PC-3 (cell line): ENCODE measurements around the gene TCF3. TPM values are rescaled to one million over a fixed set of nuclear protein-coding genes. Genes with fewer than 3 reads are reported as not detected.

ENCODE experiments used
- ATAC-seq: fragments of 200-7000 bp; cut with Tn5 transposase; 2 replicates; pipeline ENCODE4 v1.9.1; 2020; ENCODE audit warnings: mild to moderate bottlenecking, moderate library complexity
- BruUV-seq: library from RNA; stranded (reverse); fragments of 400-500 nt; replicated peaks from 2 replicates; lab custom pipeline; 2021; lab: Mats Ljungman, UMichigan
- CTCF ChIA-PET: fragments of 300-600 bp; sonication (Branson Sonifier 250); formaldehyde crosslinking; loops from one replicate; lab custom pipeline; 2022; ENCODE audit warnings: antibody characterized with exemption; lab: Charles Lee
- POLR2A ChIA-PET: fragments of 300-600 bp; sonication (Branson Sonifier 250); formaldehyde crosslinking; loops from one replicate; lab custom pipeline; 2022; ENCODE audit warnings: antibody characterized with exemption; ENCODE audit not compliant: unreplicated experiment; lab: Charles Lee
- DNase-seq: peaks from one replicate; pipeline ENCODE4 v3.0.0-alpha.2; 2015
- H2AFZ ChIP-seq: fragments of 300-600 bp; sonication (generic); 2 replicates; pipeline ENCODE4 v1.6.0; 2016; ENCODE audit warnings: antibody characterized with exemption, low read length
- H3F3A ChIP-seq: fragments of 300-600 bp; sonication (generic); one replicate; pipeline ENCODE4 v1.6.0; 2017; ENCODE audit warnings: antibody characterized with exemption, low read length, control low read depth, mild to moderate bottlenecking; ENCODE audit not compliant: unreplicated experiment
- H3K27ac ChIP-seq: fragments of 300-600 bp; sonication (generic); 2 replicates; pipeline ENCODE4 v1.5.1; 2016; ENCODE audit warnings: mild to moderate bottlenecking, low read length
- H3K27me3 ChIP-seq: fragments of 300-600 bp; sonication (generic); 2 replicates; pipeline ENCODE4 v1.6.1; 2016; ENCODE audit warnings: low read length, mixed read lengths
- H3K36me3 ChIP-seq: fragments of 300-600 bp; sonication (generic); 2 replicates; pipeline ENCODE4 v1.6.1; 2016; ENCODE audit warnings: low read depth, mixed run types, low read length, mixed read lengths
- H3K4me1 ChIP-seq: fragments of 300-600 bp; sonication (generic); 2 replicates; pipeline ENCODE4 v1.5.1; 2016; ENCODE audit warnings: low read length; ENCODE audit not compliant: insufficient read depth
- H3K4me2 ChIP-seq: fragments of 300-600 bp; sonication (generic); 2 replicates; pipeline ENCODE4 v1.6.0; 2016; ENCODE audit warnings: low read length
- H3K4me3 ChIP-seq: fragments of 300-600 bp; sonication (generic); 2 replicates; pipeline ENCODE4 v1.5.1; 2016; ENCODE audit warnings: mild to moderate bottlenecking, low read length, mixed read lengths
- H3K79me2 ChIP-seq: fragments of 300-600 bp; sonication (generic); 2 replicates; pipeline ENCODE4 v1.6.1; 2017; ENCODE audit warnings: low read length, mixed read lengths
- H3K9ac ChIP-seq: fragments of 300-600 bp; sonication (generic); 2 replicates; pipeline ENCODE4 v1.6.0; 2016; ENCODE audit warnings: mild to moderate bottlenecking, low read length
- H3K9me2 ChIP-seq: fragments of 300-600 bp; sonication (generic); replicated peaks from 2 replicates; pipeline ENCODE4 v1.6.1; 2016; ENCODE audit warnings: mixed run types, low read length, mixed read lengths
- H3K9me3 ChIP-seq: fragments of 300-600 bp; sonication (generic); 2 replicates; pipeline ENCODE4 v1.6.1; 2016; ENCODE audit warnings: low read length, mixed read lengths
- H4K20me1 ChIP-seq: fragments of 300-600 bp; sonication (generic); 2 replicates; pipeline ENCODE4 v1.6.1; 2016; ENCODE audit warnings: low read length, mixed read lengths
- CTCF ChIP-seq: fragments of 300-600 bp; sonication (generic); conservative IDR thresholded peaks from 2 replicates; pipeline ENCODE4 v1.5.1; 2017; ENCODE audit warnings: antibody characterized with exemption, low read depth, mild to moderate bottlenecking, low read length
- EZH2 ChIP-seq: fragments of 300-600 bp; sonication (generic); IDR thresholded peaks from one replicate; pipeline ENCODE4 v1.6.1; 2017; ENCODE audit warnings: antibody characterized with exemption, mild to moderate bottlenecking, low read length; ENCODE audit not compliant: unreplicated experiment
- EZH2phosphoT487 ChIP-seq: fragments of 300-600 bp; sonication (generic); IDR thresholded peaks from 2 replicates; pipeline ENCODE4 v1.6.1; 2018; ENCODE audit warnings: mild to moderate bottlenecking, antibody characterized with exemption, low read length, borderline replicate concordance
- intact Hi-C: fragments of 100-400 bp; cut with micrococcal nuclease; formaldehyde crosslinking; loops from 2 replicates; pipeline ENCODE4 v1.9.0; 2023
- total RNA-seq: library from RNA; depleted of rRNA; stranded (reverse); fragments of >200 nt; gene quantifications from 2 replicates; pipeline ENCODE4 v1.2.3, GENCODE V29; 2014

TCF3 gene
- total RNA-seq, 1 experiment from 2014 or later, result 147 TPM

GRCh38 chr19:1646659-1647453 lies 5.6 kb downstream of the TCF3 start:
- Histone ChIP-seq H3K9me2 (no peaks in the 10 kb centered on the region), H3F3A (no peaks in the 10 kb centered on the region), H3K27me3 (no peaks in the 10 kb centered on the region), H3K4me1 (no peaks in the 10 kb centered on the region), H4K20me1 (no peaks in the 10 kb centered on the region), H3K9ac (no peak overlapping the region), H3K27ac (no peak overlapping the region), H3K79me2 (peaks cover 28% of the 10 kb centered on the region), H3K4me2 (no peak overlapping the region), H3K36me3 (0 out of 2 replicates have a peak, but pooled peaks cover 5% of the 10 kb centered on the region), H2AFZ (no peak overlapping the region), H3K9me3 (no peaks in the 10 kb centered on the region), H3K4me3 (no peak overlapping the region)
- no peak for ATAC-seq
- POLR2A ChIA-PET, result no interaction called here
- TF ChIP-seq EZH2 (no peak), EZH2phosphoT487 (no peak), CTCF (no peak)
- CTCF ChIA-PET, result no interaction called here
- no TSS peak for BruUV-seq
- intact Hi-C loops, result no loop called here
- no peak for DNase-seq

- H3K9me2 ChIP-seq, result no peaks in the 10 kb centered on the region
- peaks cover 23% of the 10 kb centered on the region for H3K79me2 ChIP-seq
- H3K4me1 ChIP-seq, result no peaks in the 10 kb centered on the region
- no peaks in the 10 kb centered on the region for H3F3A ChIP-seq
- no peaks in the 10 kb centered on the region for H3K27me3 ChIP-seq
- no peaks in the 10 kb centered on the region for H3K9me3 ChIP-seq
- H3K36me3 ChIP-seq, result 0 out of 2 replicates have a peak, but pooled peaks cover 5% of the 10 kb centered on the region
- H3K27ac ChIP-seq, result no peak overlapping the region
- no peak overlapping the region for H3K4me2 ChIP-seq
- CTCF ChIA-PET, result no interaction called here
- DNase-seq, result no peak
- intact Hi-C loops, result no loop called here
- no peak overlapping the region for H2AFZ ChIP-seq
- ATAC-seq, result no peak
- no TSS peak for BruUV-seq
- POLR2A ChIA-PET, result no interaction called here
- no peak overlapping the region for H3K9ac ChIP-seq
- no peak overlapping the region for H3K4me3 ChIP-seq
- H4K20me1 ChIP-seq, result no peaks in the 10 kb centered on the region
- TF ChIP-seq CTCF, result no peak
- no peak for TF ChIP-seq EZH2
- no peak for TF ChIP-seq EZH2phosphoT487
Observed at GRCh38 chr19:1646149-1646548, 6.3 kb downstream of the TCF3 start.

GRCh38 chr19:1645299-1645698 lies 7.1 kb downstream of the TCF3 start:
- H3K36me3 ChIP-seq, result 0 out of 2 replicates have a peak, but pooled peaks cover 5% of the 10 kb centered on the region
- no peak for ATAC-seq
- POLR2A ChIA-PET, result no interaction called here

More at GRCh38 chr19:1645299-1645698, 7.1 kb downstream of the TCF3 start:
- no TSS peak for BruUV-seq
- no peaks in the 10 kb centered on the region for H3K9me2 ChIP-seq
- intact Hi-C loops, result no loop called here
- H3K27ac ChIP-seq, result no peak overlapping the region
- no peak for TF ChIP-seq EZH2
- no peak for TF ChIP-seq EZH2phosphoT487
- no peaks in the 10 kb centered on the region for H3K27me3 ChIP-seq
- H2AFZ ChIP-seq, result no peak overlapping the region
- peaks cover 14% of the 10 kb centered on the region for H3K79me2 ChIP-seq
- no peak overlapping the region for H3K4me3 ChIP-seq
- H3K4me1 ChIP-seq, result no peaks in the 10 kb centered on the region
- H4K20me1 ChIP-seq, result no peaks in the 10 kb centered on the region
- no peak overlapping the region for H3K9ac ChIP-seq
- no peak for DNase-seq
- H3K4me2 ChIP-seq, result no peak overlapping the region
- CTCF ChIA-PET, result no interaction called here
- H3F3A ChIP-seq, result no peaks in the 10 kb centered on the region
- no peaks in the 10 kb centered on the region for H3K9me3 ChIP-seq
